Placental epithelial cell (primary cell): Measurements from ENCODE around the gene ZNF662. TPM values are rescaled to one million over a fixed set of nuclear protein-coding genes. Genes with fewer than 3 reads are reported as not detected.

Experiments
- total RNA-seq: library from RNA; depleted of rRNA; stranded (reverse); fragments of >200 nt; gene quantifications from 2 replicates; pipeline ENCODE4 v1.2.3, GENCODE V29; 2012

The ZNF662 gene
- total RNA-seq: 17.1 and 19.6 TPM in 2 replicates

DNA sequence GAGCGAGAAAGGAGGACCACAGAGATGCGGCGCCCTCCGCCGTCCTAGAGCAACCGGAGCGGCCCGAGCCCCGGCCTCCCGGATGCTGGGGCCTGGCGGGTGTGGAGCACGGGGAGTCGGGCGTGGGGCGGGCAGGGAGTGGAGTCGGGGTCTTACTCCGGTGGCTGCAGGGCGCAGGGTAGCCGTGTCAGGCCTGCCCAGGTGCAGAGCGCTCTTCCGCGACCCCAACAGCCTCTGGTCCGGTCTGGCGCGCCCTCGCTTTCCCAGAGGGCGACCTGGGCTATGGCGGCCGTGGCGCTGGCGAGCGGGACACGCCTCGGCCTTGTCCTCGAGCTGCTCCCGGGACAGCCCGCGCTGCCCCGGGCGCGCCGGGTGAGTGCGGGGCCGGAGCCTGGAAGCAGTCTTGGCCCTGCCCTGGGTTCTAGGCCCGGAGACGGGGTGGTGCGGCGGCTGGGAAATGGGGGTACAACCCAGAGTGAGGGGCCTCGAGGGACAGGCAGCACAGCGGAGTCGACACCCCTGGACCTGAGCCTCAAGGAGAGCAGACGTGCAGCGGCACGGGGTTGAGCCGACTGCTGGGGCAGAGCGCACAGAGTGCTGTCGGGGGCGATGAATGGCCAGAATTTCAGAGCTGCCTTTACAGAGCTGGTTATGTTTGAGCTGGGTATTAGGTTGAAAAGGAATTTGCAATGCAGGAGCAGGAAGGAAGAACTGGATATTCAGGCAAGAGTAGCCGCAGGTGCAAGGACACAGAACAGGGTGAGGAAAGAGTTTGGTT is at the start of gene ZNF662:
TSS of gene ZNF662 (plus strand) at position 73 of the 778 bp plus-strand sequence. CDS start 1,973 bp downstream, outside the sequence.

GRCh38 chr3:42875325-42876151 is 30.4 kb upstream of the ZNF662 start, which contains the start of gene CYP8B1:
CYP8B1 (minus strand) TSS chr3:42875879; CDS start chr3:42875816, 63 bp downstream.

Other genes starting within 250 kb of the ZNF662 start
- not detected in 2 replicates for gene KLHL40, start 220.6 kb upstream of the ZNF662 start, total RNA-seq
- gene HHATL, start 203.3 kb upstream of the ZNF662 start, total RNA-seq: not detected in 2 replicates
- 0.11 and 0.79 TPM in 2 replicates for gene CCDC13, start 132.9 kb upstream of the ZNF662 start, total RNA-seq
- 80.5 and 181 TPM in 2 replicates for gene HIGD1A, start 101.7 kb upstream of the ZNF662 start, total RNA-seq
- 58.5 and 83.1 TPM in 2 replicates for gene ACKR2, start 96.7 kb upstream of the ZNF662 start, total RNA-seq
- gene CYP8B1, start 30.3 kb upstream of the ZNF662 start, total RNA-seq: not detected in 2 replicates
- 23.2 and 24.3 TPM in 2 replicates for gene GASK1A, start 73.2 kb downstream of the ZNF662 start, total RNA-seq
- 3.1 and 4.6 TPM in 2 replicates for gene POMGNT2, start 199.9 kb downstream of the ZNF662 start, total RNA-seq